ENCODE measurements around the gene GRIP2. TPM values are rescaled to one million over a fixed set of nuclear protein-coding genes. Genes with fewer than 3 reads are reported as not detected.

The GRIP2 gene
- total and polyA plus RNA-seq, 2 of the 4 experiments (the other 2 are of a cell fraction) = 0.05 TPM; not detected in 1

GRCh38 chr3:14516738-14517345 lies 23.3 kb downstream of the GRIP2 start:
- ATAC-seq (ENCODE audit: low read depth) (no peak), DNase-seq (no peak)

More at GRCh38 chr3:14516738-14517345, 23.3 kb downstream of the GRIP2 start:
- H3K18ac ChIP-seq (ENCODE audit: low read depth, low read length) = no peak overlapping the region
- no peak overlapping the region for H2BK5ac ChIP-seq (ENCODE audit: low read depth, low read length, poor library complexity, severe bottlenecking)
- in situ Hi-C loops (cut with MboI; ENCODE audit: low sequenced_read_pairs) (no loop called here), dilution Hi-C loops (cut with HindIII; ENCODE audit: low sequenced_read_pairs, unreplicated experiment) (no loop called here), intact Hi-C loops (cut with micrococcal nuclease) (no loop called here)
- H3K4me1 ChIP-seq (ENCODE audit: control insufficient read depth, insufficient read depth, low read length) = no peaks in the 10 kb centered on the region
- no peak overlapping the region for H4K8ac ChIP-seq (ENCODE audit: low read depth in 2 of 2, low read length in 2 of 2)
- no peak overlapping the region for H3K56ac ChIP-seq (ENCODE audit: extremely low read depth, insufficient read depth, low read length)
- no peak overlapping the region for H3K27ac ChIP-seq (ENCODE audit: insufficient read depth, low read length)
- H3K23ac ChIP-seq (ENCODE audit: low read depth, low read length) = no peak overlapping the region
- no CpG with 5 or more reads among the region's 13 CpGs for WGBS, 2 experiments (ENCODE audit: extremely low coverage in 2 of 2, insufficient read length in 1 of 2)
- no peaks in the 10 kb centered on the region for H3K9me3 ChIP-seq (ENCODE audit: control insufficient read depth, insufficient read depth, low read length)
- no peaks in the 10 kb centered on the region for H4K20me1 ChIP-seq (ENCODE audit: insufficient read depth, low read length)
- ChIA-PET CTCF (no interaction called here), POLR2A (ENCODE audit: unreplicated experiment) (no interaction called here)
- BruUV-seq (replicated peaks) = no TSS peak
- H3K36me3 ChIP-seq (ENCODE audit: control insufficient read depth, insufficient read depth, low read length) = no peaks in the 10 kb centered on the region
- no peak overlapping the region for H2AK9ac ChIP-seq (replicated peaks; ENCODE audit: low read depth, low read length, poor library complexity)
- H4K5ac ChIP-seq (ENCODE audit: low read depth, low read length) = no peak overlapping the region
- H3K9ac ChIP-seq (ENCODE audit: low read depth, low read length) = no peak overlapping the region
- no peak overlapping the region for H3K4me3 ChIP-seq (ENCODE audit: insufficient read depth, low read depth, low read length)
- no peak overlapping the region for H3K4me2 ChIP-seq (ENCODE audit: low read depth, low read length)
- no peak overlapping the region for H2BK20ac ChIP-seq (ENCODE audit: low read depth, low read length)
- H3K9me1 ChIP-seq (ENCODE audit: insufficient read depth, low read length) = no peaks in the 10 kb centered on the region
- peaks cover 22% of the 10 kb centered on the region for H3K27me3 ChIP-seq (ENCODE audit: control insufficient read depth, insufficient read depth, low read length)
- no peak overlapping the region for H3K4ac ChIP-seq (ENCODE audit: low read depth, low read length)
- H3K14ac ChIP-seq (replicated peaks; ENCODE audit: low read depth, low read length) = no peak overlapping the region
- H2AFZ ChIP-seq (replicated peaks; ENCODE audit: low read length, poor library complexity) = no peak overlapping the region
- TF ChIP-seq RCOR1 (IDR thresholded peaks at IDR 0.05; ENCODE audit: insufficient replicate concordance, low read length) (no peak), CEBPB (IDR thresholded peaks at IDR 0.05; ENCODE audit: low read depth, low read length) (no peak), RFX5 (IDR thresholded peaks at IDR 0.05; ENCODE audit: low read depth, low read length) (no peak), CHD1 (IDR thresholded peaks at IDR 0.05; ENCODE audit: low read depth, low read length) (no peak), MAFK (IDR thresholded peaks at IDR 0.05; ENCODE audit: low read depth, low read length) (no peak), FOS (IDR thresholded peaks at IDR 0.05; ENCODE audit: low read depth, low read length) (no peak), MAZ (IDR thresholded peaks at IDR 0.05; ENCODE audit: borderline replicate concordance, low read depth, low read length) (no peak), CTCF (conservative IDR thresholded peaks at IDR 0.05; ENCODE audit: low read depth, low read length) (no peak), POLR2A (IDR thresholded peaks at IDR 0.05; ENCODE audit: low read depth, low read length) (no peak), SMC3 (IDR thresholded peaks at IDR 0.05; ENCODE audit: low read depth, low read length) (no peak), USF2 (IDR thresholded peaks at IDR 0.05; ENCODE audit: low read depth, low read length) (no peak), ELK1 (IDR thresholded peaks at IDR 0.05; ENCODE audit: borderline replicate concordance, low read depth, low read length) (no peak), RAD21 (IDR thresholded peaks at IDR 0.05; ENCODE audit: low read length) (no peak), BHLHE40 (IDR thresholded peaks at IDR 0.05; ENCODE audit: low read depth, low read length) (no peak), NFE2L2 (IDR thresholded peaks at IDR 0.05; ENCODE audit: low read depth, low read length) (no peak), MXI1 (IDR thresholded peaks at IDR 0.05; ENCODE audit: borderline replicate concordance, low read depth, low read length) (no peak)
- no peaks in the 10 kb centered on the region for H3K79me1 ChIP-seq (ENCODE audit: low read depth in 1 of 2, low read length in 2 of 2)
- H2BK120ac ChIP-seq (ENCODE audit: low read depth, low read length) = no peak overlapping the region
- no peak overlapping the region for H2AK5ac ChIP-seq (ENCODE audit: low read depth, low read length)
- H4K91ac ChIP-seq (ENCODE audit: insufficient read depth, low read depth, low read length) = no peak overlapping the region
- H2BK15ac ChIP-seq (ENCODE audit: low read depth, low read length) = no peak overlapping the region

Measured in IMR-90 (cell line).